ENCODE data around the gene CD300A.
"Not testable (repeated sequence)": the region's sequence is repeated elsewhere in the genome, so short reads cannot be mapped to it uniquely, and the experiment has no call there.

Gene CD300A

GRCh38 chr17:74485841-74486240 lies 19.4 kb downstream of the CD300A start:
- no peak for DNase-seq

- not testable (repeated sequence) for DNase-seq
Observed at GRCh38 chr17:74488276-74488675, 21.8 kb downstream of the CD300A start.

- DNase-seq: no peak
Observed at GRCh38 chr17:74490716-74491115, 24.3 kb downstream of the CD300A start.

- DNase-seq: no peak
Observed at GRCh38 chr17:74491626-74492025, 25.2 kb downstream of the CD300A start.

GRCh38 chr17:74493331-74493833 lies 26.9 kb downstream of the CD300A start:
- peak; percentile 28 for DNase-seq

- no peak for DNase-seq
Observed at GRCh38 chr17:74497471-74497870, 31.0 kb downstream of the CD300A start.

- DNase-seq: no peak
Observed at GRCh38 chr17:74499992-74500391, 33.6 kb downstream of the CD300A start.

- no peak for DNase-seq
Observed at GRCh38 chr17:74502861-74503260, 36.4 kb downstream of the CD300A start.

GRCh38 chr17:74503949-74504348 lies 37.5 kb downstream of the CD300A start:
- not testable (repeated sequence) for DNase-seq

- DNase-seq: no peak
Observed at GRCh38 chr17:74508156-74508555, 41.7 kb downstream of the CD300A start.

- DNase-seq: no peak
Observed at GRCh38 chr17:74512036-74512435, 45.6 kb downstream of the CD300A start.

GRCh38 chr17:74512624-74513091 lies 46.2 kb downstream of the CD300A start:
- DNase-seq: no peak

GRCh38 chr17:74513987-74514631 lies 47.7 kb downstream of the CD300A start:
- DNase-seq: no peak

GRCh38 chr17:74514632-74515334 lies 48.3 kb downstream of the CD300A start:
- no peak for DNase-seq

GRCh38 chr17:74515941-74516340 lies 49.5 kb downstream of the CD300A start:
- DNase-seq: no peak

GRCh38 chr17:74516561-74517328 lies 50.3 kb downstream of the CD300A start:
- no peak for DNase-seq

- not testable (repeated sequence) for DNase-seq
Observed at GRCh38 chr17:74518413-74518981, 52.1 kb downstream of the CD300A start.

GRCh38 chr17:74520016-74520434 lies 53.6 kb downstream of the CD300A start:
- DNase-seq: no peak

- no peak for DNase-seq
Observed at GRCh38 chr17:74520790-74521480, 54.5 kb downstream of the CD300A start.

GRCh38 chr17:74521701-74522201 lies 55.3 kb downstream of the CD300A start:
- no peak for DNase-seq

GRCh38 chr17:74522381-74523105 lies 56.1 kb downstream of the CD300A start:
- DNase-seq: no peak

- no peak for DNase-seq
Observed at GRCh38 chr17:74523308-74523707, 56.9 kb downstream of the CD300A start.

All from NCI-H748 treated with DMSO at 0.1 percent for 48 hours (cell line).